Transverse colon (tissue), 4 donors: Measurements from ENCODE around the gene MORC1. TPM values are rescaled to one million over a fixed set of nuclear protein-coding genes. Genes with fewer than 3 reads are reported as not detected.
A peak's percentile ranks its signal among the peaks of the same experiment; 100 is the strongest.

ENCODE experiments used
- DNase-seq: peaks from one replicate; pipeline ENCODE4 v3.0.0-alpha.2; 2019
- H3K27ac ChIP-seq, 4 donors: fragments of 200-600 bp; sonication (generic); 2 replicates each; pipeline ENCODE4 v1.5.1; 2016 to 2018; ENCODE audit warnings: inconsistent platforms in 4 of 4
- H3K27me3 ChIP-seq: fragments of 200-600 bp; sonication (generic); 2 replicates; pipeline ENCODE4 v1.5.1; 2017; ENCODE audit warnings: inconsistent platforms
- H3K36me3 ChIP-seq, 4 donors: fragments of 200-600 bp; sonication (generic); 2 replicates each; pipeline ENCODE4 v1.5.1; 2017 to 2019; ENCODE audit warnings: inconsistent platforms in 4 of 4
- H3K4me1 ChIP-seq, 4 donors: fragments of 200-600 bp; sonication (generic); 2 replicates each; pipeline ENCODE4 v1.5.1; 2017 to 2020; ENCODE audit warnings: inconsistent platforms in 4 of 4
- H3K4me3 ChIP-seq, 4 donors: fragments of 200-600 bp; sonication (generic); 1 replicate in 1 of 4; 2 replicates in 3 of 4; pipeline versions ENCODE4 v1.5.1 to v1.6.1; 2017 to 2019; ENCODE audit warnings: inconsistent platforms in 4 of 4
- H3K9me3 ChIP-seq, 2 donors: fragments of 200-600 bp; sonication (generic); 2 replicates each; pipeline ENCODE4 v1.5.1; 2017 to 2019; ENCODE audit warnings: inconsistent platforms in 2 of 2
- EP300 ChIP-seq: sonication (generic); formaldehyde crosslinking; IDR thresholded peaks from one replicate; pipeline ENCODE4 v1.6.1; 2017; ENCODE audit warnings: antibody characterized with exemption, low read depth
- POLR2A ChIP-seq: fragments of 450-650 bp; IDR thresholded peaks from one replicate; pipeline ENCODE4 v1.6.1; 2016; ENCODE audit warnings: antibody characterized with exemption, mild to moderate bottlenecking, moderate library complexity
- POLR2AphosphoS5 ChIP-seq, 3 donors: sonication (generic); formaldehyde crosslinking; IDR thresholded peaks; one replicate each; pipeline ENCODE4 v1.6.1; 2016; ENCODE audit warnings: antibody characterized with exemption in 3 of 3
- WGBS, 2 donors: methylation state at CpG; one replicate each; pipeline ENCODE4 v1.1.5; 2018; ENCODE audit warnings: low coverage in 1 of 2; 5-methylcytosine and 5-hydroxymethylcytosine counted together
- in situ Hi-C, 4 donors: fragments of 200-750 bp; cut with MboI; loops; one replicate each; pipeline versions ENCODE4 v1.15.0 to v1.15.1; 2017; ENCODE audit warnings: low sequenced_read_pairs in 3 of 4, low pct_ligation_motif_present in 1 of 4, low pct_unique_long_range_greater_than_20kb in 1 of 4
- intact Hi-C: fragments of 100-400 bp; cut with DNase I; formaldehyde crosslinking; loops from one replicate; pipeline ENCODE4 v1.15.1; 2023; ENCODE audit warnings: low total_unique reads
- total RNA-seq, 4 donors: library from RNA; depleted of rRNA; stranded (reverse); fragments of >200 nt; gene quantifications; one replicate each; pipeline ENCODE4 v1.1.0, GENCODE V29; 2016
- TF ChIP-seq, protein P1 (sequence below), 5 experiments: fragments of 200-600 bp in 3 of 5; fragments of 450-650 bp in 2 of 5; sonication (generic) in 3 of 5; IDR thresholded peaks; 1 replicate in 2 of 5; 2 replicates in 3 of 5; pipeline ENCODE4 v1.5.1; 2016 to 2017; ENCODE audit warnings: antibody characterized with exemption in 5 of 5, inconsistent platforms in 3 of 5, mild to moderate bottlenecking in 2 of 5, moderate library complexity in 1 of 5

MORC1 gene
- total RNA-seq, 4 donors from 2014 or later = 0.16 TPM; not detected in 3

DNA sequence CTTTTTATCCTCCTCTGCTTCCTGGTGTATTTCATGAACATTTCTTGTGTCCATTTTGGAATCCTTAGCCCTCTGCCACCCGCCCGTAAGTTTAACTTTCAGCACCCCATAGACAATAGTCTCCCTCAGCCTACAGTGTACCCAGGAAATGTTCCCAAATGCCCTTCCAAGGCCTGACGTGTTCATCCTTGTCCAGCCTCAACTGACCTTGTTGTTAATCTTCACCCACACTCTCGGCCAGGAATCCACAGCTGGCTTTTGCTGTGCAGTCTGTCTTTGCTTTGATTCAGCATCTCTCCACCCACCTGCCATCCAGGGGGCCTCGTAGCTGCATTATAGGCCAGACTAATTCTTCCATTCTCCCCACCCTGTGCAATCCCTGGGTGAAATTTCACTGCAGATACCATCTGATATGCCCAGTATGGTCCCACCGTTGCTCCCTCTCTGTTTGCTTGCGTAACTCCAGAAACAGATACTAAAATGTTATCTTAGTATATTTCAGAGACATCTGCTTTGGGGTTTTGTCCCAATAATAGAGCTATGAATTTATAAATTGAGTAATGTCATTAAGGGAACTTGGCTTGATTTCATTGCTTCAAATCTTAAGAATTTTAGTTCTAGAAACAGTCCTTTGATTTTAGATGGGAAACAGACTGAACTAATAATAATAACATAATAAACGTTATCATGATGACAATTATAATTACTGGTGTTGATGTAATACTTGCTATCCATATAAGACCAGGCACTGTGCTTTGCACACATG, 180.8 kb downstream of the MORC1 start:
- no peak overlapping the region for H3K27ac ChIP-seq
- H3K4me1 ChIP-seq = no peaks in the 10 kb centered on the region
- TF ChIP-seq POLR2A (no peak), EP300 (no peak), POLR2AphosphoS5 (IDR thresholded peaks at IDR 0.05) (no peak)
- TF ChIP-seq, protein P1, sequence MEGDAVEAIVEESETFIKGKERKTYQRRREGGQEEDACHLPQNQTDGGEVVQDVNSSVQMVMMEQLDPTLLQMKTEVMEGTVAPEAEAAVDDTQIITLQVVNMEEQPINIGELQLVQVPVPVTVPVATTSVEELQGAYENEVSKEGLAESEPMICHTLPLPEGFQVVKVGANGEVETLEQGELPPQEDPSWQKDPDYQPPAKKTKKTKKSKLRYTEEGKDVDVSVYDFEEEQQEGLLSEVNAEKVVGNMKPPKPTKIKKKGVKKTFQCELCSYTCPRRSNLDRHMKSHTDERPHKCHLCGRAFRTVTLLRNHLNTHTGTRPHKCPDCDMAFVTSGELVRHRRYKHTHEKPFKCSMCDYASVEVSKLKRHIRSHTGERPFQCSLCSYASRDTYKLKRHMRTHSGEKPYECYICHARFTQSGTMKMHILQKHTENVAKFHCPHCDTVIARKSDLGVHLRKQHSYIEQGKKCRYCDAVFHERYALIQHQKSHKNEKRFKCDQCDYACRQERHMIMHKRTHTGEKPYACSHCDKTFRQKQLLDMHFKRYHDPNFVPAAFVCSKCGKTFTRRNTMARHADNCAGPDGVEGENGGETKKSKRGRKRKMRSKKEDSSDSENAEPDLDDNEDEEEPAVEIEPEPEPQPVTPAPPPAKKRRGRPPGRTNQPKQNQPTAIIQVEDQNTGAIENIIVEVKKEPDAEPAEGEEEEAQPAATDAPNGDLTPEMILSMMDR (IDR thresholded peaks at IDR 0.05) = no peak
- no peaks in the 10 kb centered on the region for H3K36me3 ChIP-seq
- in situ Hi-C loops (no loop called here), intact Hi-C loops (no loop called here)
- no peaks in the 10 kb centered on the region for H3K27me3 ChIP-seq
- no peak overlapping the region for H3K4me3 ChIP-seq
- no peak for DNase-seq
- no peaks in the 10 kb centered on the region for H3K9me3 ChIP-seq
- WGBS, 2 donors = 76 to 88% methylated on average over 5 to 8 of the region's 8 CpGs

DNA sequence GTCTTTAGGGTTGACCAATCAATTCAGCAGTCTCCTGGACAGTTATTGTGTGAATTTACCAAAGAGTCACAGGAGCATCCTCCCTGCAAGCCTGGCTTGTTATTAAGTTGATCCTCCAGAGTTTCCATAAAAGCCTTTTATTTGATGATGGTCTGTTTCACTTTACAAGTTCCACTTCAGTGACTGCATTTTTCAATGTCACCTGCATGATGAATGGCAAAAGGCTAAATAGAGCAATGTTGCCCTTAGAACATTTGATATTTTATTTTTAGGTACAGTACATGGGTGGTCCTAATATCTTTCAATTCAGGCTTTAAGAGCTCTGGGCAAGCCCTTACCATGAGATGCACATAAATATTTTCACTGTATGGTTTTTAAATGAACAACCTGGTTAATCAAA, 186.9 kb downstream of the MORC1 start:
- no peak for DNase-seq
- Histone ChIP-seq H3K27me3 (no peaks in the 10 kb centered on the region), H3K4me1 (no peaks in the 10 kb centered on the region), H3K27ac (no peak overlapping the region), H3K36me3 (no peaks in the 10 kb centered on the region), H3K9me3 (no peaks in the 10 kb centered on the region), H3K4me3 (no peak overlapping the region)
- intact Hi-C loops = no loop called here
- no peak for TF ChIP-seq EP300
- no peak for TF ChIP-seq POLR2A
- TF ChIP-seq, protein P1 (IDR thresholded peaks at IDR 0.05) = no peak
- no peak for TF ChIP-seq POLR2AphosphoS5 (IDR thresholded peaks at IDR 0.05)
- in situ Hi-C loops = no loop called here

DNA sequence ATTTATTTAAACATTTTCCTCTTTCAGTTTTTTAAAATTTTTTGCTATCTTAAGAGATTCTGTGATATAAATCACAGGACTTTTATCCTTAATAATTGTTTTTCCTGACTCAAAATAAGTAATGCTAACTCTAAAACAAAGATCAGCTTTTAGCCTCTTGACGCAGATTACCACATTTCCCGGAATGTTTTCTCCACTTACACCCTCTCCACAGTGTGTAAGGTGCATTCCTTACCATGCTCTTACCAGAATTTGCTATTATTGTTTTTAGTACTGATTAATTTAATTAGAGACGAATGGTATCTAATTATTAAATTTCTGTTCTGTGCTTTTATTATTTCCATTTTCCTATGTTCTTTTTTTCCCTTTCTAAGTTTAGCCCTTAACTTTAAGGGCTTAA, 199.1 kb downstream of the MORC1 start:
- no peak for DNase-seq
- no peaks in the 10 kb centered on the region for H3K4me1 ChIP-seq
- H3K36me3 ChIP-seq = no peaks in the 10 kb centered on the region
- intact Hi-C loops = no loop called here
- 84 to 93% methylated on average over 3 of the region's 3 CpGs for WGBS, 2 donors
- no peaks in the 10 kb centered on the region for H3K27me3 ChIP-seq
- H3K4me3 ChIP-seq = no peak overlapping the region
- TF ChIP-seq, protein P1 (IDR thresholded peaks at IDR 0.05) = no peak
- TF ChIP-seq POLR2AphosphoS5 (IDR thresholded peaks at IDR 0.05) (no peak), POLR2A (no peak), EP300 (no peak)
- H3K9me3 ChIP-seq = no peaks in the 10 kb centered on the region
- no peak overlapping the region for H3K27ac ChIP-seq
- in situ Hi-C loops = loop anchor here (5.0 to 10.0 kb wide), 3 partner anchors 254 to 424 kb away; no protein-coding TSS in a partner anchor

DNA sequence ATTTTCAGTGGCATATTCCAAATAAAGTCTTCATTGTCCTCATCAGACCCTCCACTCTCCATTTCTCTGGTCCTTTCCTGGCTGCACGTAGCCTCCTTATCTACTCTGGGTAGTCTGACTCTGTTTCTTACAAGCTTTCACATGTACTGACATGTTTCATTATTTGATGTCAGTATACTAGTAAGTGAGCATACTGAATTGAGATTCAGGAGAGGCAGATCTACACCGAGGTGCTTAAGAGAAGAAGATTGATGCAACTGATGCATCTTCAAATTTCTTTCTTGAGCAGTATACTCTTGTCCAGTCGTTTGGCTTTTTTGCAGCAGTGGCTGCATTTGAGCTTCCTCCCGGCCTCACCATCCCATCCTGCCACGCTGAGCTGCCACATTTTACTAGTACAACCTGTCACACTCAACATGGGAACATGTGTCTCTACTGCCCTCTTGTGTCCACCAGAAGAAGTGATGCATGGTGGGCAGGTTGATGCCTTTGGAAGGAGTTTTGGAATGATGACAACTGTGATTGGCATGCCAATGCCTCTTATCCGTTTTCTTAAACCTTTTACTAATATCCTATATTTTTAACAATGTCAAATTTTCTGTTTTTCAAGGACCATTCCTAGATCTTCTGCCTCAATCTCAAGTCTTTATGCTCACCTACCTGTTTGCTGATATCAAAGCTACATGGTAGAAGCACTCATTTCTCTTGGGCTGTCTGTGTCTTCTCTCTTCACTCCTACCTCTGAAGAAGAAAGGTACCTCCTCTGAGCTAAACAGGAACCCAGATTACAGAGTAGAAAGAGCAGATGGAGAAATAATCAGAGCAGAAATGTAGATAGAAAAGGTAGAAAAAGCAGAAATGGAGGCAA, 202.9 kb downstream of the MORC1 start:
- intact Hi-C loops = loop anchor here (2.0 kb wide), 1 partner anchor 252 kb away; no protein-coding TSS in a partner anchor
- 24 to 41% methylated on average over 3 to 6 of the region's 6 CpGs for WGBS, 2 donors
- in situ Hi-C loops = loop anchor here (5.0 to 10.0 kb wide), 3 partner anchors 250 to 420 kb away; no protein-coding TSS in a partner anchor

More for the DNA sequence above, 202.9 kb downstream of the MORC1 start:
- H3K4me3 ChIP-seq = no peak overlapping the region
- H3K9me3 ChIP-seq = no peaks in the 10 kb centered on the region
- no peak overlapping the region for H3K27ac ChIP-seq
- no peaks in the 10 kb centered on the region for H3K4me1 ChIP-seq
- peak; percentile 44 for DNase-seq
- H3K36me3 ChIP-seq = no peaks in the 10 kb centered on the region
- TF ChIP-seq, protein P1 (IDR thresholded peaks at IDR 0.05) = peak; percentile 68 to 84 (median 76)
- TF ChIP-seq POLR2A = no peak
- H3K27me3 ChIP-seq = no peaks in the 10 kb centered on the region
